ENCODE results near the gene PFDN2.

The PFDN2 gene

DNA sequence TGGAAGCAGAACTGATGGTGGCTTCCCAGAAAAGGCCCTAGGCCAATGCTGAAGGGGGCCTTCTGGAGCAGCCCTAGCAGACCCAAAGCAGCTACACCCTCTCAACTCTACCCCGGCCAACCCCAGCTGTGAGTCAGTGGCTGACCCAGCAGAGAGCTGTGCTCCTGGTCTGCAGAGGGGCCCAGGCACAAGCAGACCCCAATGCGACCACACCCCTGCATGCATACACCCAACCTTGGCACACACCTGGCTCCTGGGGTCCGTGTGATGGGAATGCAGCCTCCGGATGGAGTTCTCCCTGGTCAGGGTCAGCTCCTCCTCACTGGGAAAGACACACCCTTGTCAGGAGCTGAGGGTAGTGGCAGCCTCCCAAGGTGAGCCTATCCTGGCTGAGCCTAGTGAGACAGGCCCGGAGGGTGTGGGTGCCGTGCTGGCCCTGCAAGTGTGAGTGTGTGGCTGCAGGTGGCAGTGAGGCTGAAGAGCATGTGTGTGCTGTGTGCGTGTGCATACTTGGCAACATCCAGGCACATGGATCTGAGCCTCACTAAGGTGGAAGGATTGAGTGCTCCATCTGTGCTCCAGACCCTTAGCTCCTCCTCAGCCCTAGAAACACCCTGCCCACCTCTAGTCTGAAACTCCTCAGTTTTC is 44.2 kb downstream of the PFDN2 start:
- no peaks in the 10 kb centered on the region for H3K36me3 ChIP-seq (ENCODE audit: insufficient read depth)
- no peak overlapping the region for H3K4me3 ChIP-seq (IDR thresholded peaks at IDR 0.05; ENCODE audit: insufficient read depth, low read depth, low read length)
- TF ChIP-seq, protein P1, sequence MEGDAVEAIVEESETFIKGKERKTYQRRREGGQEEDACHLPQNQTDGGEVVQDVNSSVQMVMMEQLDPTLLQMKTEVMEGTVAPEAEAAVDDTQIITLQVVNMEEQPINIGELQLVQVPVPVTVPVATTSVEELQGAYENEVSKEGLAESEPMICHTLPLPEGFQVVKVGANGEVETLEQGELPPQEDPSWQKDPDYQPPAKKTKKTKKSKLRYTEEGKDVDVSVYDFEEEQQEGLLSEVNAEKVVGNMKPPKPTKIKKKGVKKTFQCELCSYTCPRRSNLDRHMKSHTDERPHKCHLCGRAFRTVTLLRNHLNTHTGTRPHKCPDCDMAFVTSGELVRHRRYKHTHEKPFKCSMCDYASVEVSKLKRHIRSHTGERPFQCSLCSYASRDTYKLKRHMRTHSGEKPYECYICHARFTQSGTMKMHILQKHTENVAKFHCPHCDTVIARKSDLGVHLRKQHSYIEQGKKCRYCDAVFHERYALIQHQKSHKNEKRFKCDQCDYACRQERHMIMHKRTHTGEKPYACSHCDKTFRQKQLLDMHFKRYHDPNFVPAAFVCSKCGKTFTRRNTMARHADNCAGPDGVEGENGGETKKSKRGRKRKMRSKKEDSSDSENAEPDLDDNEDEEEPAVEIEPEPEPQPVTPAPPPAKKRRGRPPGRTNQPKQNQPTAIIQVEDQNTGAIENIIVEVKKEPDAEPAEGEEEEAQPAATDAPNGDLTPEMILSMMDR (conservative IDR thresholded peaks at IDR 0.05; ENCODE audit: low read depth, low read length): no peak; the same call in 1 of the 2 replicates
- H3K79me2 ChIP-seq (ENCODE audit: insufficient read depth, low read depth): peaks cover 11% of the 10 kb centered on the region
- no peaks in the 10 kb centered on the region for H4K20me1 ChIP-seq (ENCODE audit: insufficient read depth)
- no peak overlapping the region for H2AFZ ChIP-seq (ENCODE audit: low read depth)
- no peak overlapping the region for H3K4me2 ChIP-seq
- peaks cover 25% of the 10 kb centered on the region for H3K4me1 ChIP-seq (ENCODE audit: low read depth, poor library complexity, severe bottlenecking)
- no peak overlapping the region for H3K27ac ChIP-seq
- H3K9ac ChIP-seq: no peak overlapping the region
- H3K27me3 ChIP-seq (ENCODE audit: insufficient read depth, low read depth): no peaks in the 10 kb centered on the region

DNA sequence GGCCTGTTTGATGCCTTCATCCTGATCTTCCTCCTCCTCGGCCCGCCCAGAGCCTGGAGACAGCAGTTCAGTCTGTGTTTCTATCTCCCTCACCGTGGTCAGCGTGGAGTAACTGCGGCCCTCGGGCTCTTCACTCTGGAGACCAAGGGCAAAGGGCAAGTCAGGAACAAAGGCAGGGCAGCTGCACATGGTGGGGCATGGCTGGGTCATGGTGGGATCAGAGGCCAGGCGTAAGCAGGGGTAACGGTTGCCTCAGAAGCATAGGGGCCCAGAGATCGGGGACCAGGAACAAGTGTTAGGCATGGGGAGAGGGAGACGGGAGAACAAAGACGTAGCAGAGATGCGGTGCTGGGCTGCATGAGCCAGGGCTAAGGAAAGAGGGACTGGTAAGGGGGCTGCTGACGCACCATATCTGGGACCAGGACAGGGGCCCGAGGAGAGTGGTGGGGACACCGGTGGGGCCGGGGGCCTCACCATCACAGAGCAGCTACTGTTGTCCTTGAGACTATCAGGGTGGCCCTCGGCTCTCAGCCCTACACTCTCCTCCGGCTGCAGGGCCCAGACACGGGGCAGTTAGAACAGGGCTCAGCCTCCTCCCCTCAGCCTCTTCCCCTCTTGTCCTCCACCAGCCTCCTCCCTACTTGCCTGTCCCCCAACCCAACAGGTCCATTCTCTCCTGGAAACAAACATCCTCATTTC is 44.9 kb downstream of the PFDN2 start:
- Histone ChIP-seq H3K4me3 (IDR thresholded peaks at IDR 0.05; ENCODE audit: insufficient read depth, low read depth, low read length) (no peak overlapping the region), H3K4me2 (no peak overlapping the region), H3K36me3 (ENCODE audit: insufficient read depth) (no peaks in the 10 kb centered on the region), H3K79me2 (ENCODE audit: insufficient read depth, low read depth) (peaks cover 18% of the 10 kb centered on the region), H3K27ac (no peak overlapping the region), H2AFZ (ENCODE audit: low read depth) (no peak overlapping the region), H3K4me1 (ENCODE audit: low read depth, poor library complexity, severe bottlenecking) (peaks cover 32% of the 10 kb centered on the region), H4K20me1 (ENCODE audit: insufficient read depth) (no peaks in the 10 kb centered on the region), H3K9ac (no peak overlapping the region), H3K27me3 (ENCODE audit: insufficient read depth, low read depth) (no peaks in the 10 kb centered on the region)
- TF ChIP-seq, protein P1 (conservative IDR thresholded peaks at IDR 0.05; ENCODE audit: low read depth, low read length): no peak; the same call in 1 of the 2 replicates

DNA sequence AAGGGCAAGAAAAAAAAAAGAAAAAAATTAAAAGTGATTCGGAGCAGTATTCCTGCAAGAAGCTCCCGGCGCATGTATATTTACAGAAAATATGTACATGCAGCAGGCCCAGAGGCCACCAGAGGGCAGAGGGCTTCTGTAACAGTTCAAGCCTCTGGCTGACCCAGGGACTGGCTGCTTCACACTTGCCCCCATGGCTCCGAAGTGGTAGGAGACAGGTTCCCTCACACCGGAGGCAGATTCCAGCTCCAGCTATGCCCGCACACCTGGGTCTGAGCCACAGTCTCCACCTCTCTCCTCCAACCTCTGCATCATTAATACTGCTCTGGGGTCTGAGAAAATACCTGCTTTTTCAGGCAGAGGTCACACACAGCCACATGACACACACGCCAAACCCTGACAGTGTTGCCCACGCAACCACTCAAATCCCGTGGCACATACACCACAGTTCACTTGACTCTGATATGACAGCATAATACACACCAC is 45.9 kb downstream of the PFDN2 start:
- TF ChIP-seq, protein P1 (conservative IDR thresholded peaks at IDR 0.05; ENCODE audit: low read depth, low read length): peak; percentile 88
- H3K9ac ChIP-seq: no peak overlapping the region
- no peaks in the 10 kb centered on the region for H3K36me3 ChIP-seq (ENCODE audit: insufficient read depth)
- peaks cover 41% of the 10 kb centered on the region for H3K4me1 ChIP-seq (ENCODE audit: low read depth, poor library complexity, severe bottlenecking)
- H3K27ac ChIP-seq: no peak overlapping the region
- no peak overlapping the region for H3K4me3 ChIP-seq (IDR thresholded peaks at IDR 0.05; ENCODE audit: insufficient read depth, low read depth, low read length)
- H3K79me2 ChIP-seq (ENCODE audit: insufficient read depth, low read depth): peaks cover 27% of the 10 kb centered on the region
- H3K27me3 ChIP-seq (ENCODE audit: insufficient read depth, low read depth): no peaks in the 10 kb centered on the region
- H3K4me2 ChIP-seq: no peak overlapping the region
- 0 out of 2 replicates have a peak overlapping the region, but pooled peaks have one; percentile 2 for H2AFZ ChIP-seq (ENCODE audit: low read depth)
- no peaks in the 10 kb centered on the region for H4K20me1 ChIP-seq (ENCODE audit: insufficient read depth)

DNA sequence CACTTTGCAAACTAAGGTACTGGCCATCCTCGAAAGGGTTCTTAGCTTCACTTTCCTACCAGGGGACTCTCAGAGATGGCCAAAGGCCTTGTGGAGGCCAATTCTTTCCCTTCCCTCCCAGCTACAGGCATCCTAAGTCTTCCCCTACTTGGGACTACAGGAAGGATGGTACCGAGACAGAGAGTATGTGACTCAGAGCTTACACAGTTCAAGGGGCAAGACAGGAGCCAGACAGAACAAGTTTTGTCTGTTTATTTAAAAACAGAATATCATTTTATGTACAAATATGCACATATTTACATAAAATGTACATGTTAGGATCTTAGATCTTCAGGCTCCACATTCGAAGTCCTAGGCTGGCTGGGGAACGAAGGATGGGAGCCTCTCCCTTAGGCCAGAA is 47.1 kb downstream of the PFDN2 start:
- TF ChIP-seq, protein P1 (conservative IDR thresholded peaks at IDR 0.05; ENCODE audit: low read depth, low read length): no peak; the same call in 1 of the 2 replicates
- H3K36me3 ChIP-seq (ENCODE audit: insufficient read depth): no peaks in the 10 kb centered on the region
- peak overlapping the region; percentile 96; the same call in 1 of the 2 replicates for H3K4me2 ChIP-seq
- H3K4me1 ChIP-seq (ENCODE audit: low read depth, poor library complexity, severe bottlenecking): peaks cover 44% of the 10 kb centered on the region
- H2AFZ ChIP-seq (ENCODE audit: low read depth): peak overlapping the region; percentile 78; the same call in 1 of the 2 replicates
- H4K20me1 ChIP-seq (ENCODE audit: insufficient read depth): no peaks in the 10 kb centered on the region
- H3K9ac ChIP-seq: no peak overlapping the region
- no peak overlapping the region for H3K4me3 ChIP-seq (IDR thresholded peaks at IDR 0.05; ENCODE audit: insufficient read depth, low read depth, low read length)
- H3K27me3 ChIP-seq (ENCODE audit: insufficient read depth, low read depth): no peaks in the 10 kb centered on the region
- peak overlapping the region; percentile 79; the same call in 1 of the 2 replicates for H3K27ac ChIP-seq
- H3K79me2 ChIP-seq (ENCODE audit: insufficient read depth, low read depth): peaks cover 39% of the 10 kb centered on the region

Data from KMS-11 (cell line).